ENCODE measurements around the gene CELSR1.

DNA sequence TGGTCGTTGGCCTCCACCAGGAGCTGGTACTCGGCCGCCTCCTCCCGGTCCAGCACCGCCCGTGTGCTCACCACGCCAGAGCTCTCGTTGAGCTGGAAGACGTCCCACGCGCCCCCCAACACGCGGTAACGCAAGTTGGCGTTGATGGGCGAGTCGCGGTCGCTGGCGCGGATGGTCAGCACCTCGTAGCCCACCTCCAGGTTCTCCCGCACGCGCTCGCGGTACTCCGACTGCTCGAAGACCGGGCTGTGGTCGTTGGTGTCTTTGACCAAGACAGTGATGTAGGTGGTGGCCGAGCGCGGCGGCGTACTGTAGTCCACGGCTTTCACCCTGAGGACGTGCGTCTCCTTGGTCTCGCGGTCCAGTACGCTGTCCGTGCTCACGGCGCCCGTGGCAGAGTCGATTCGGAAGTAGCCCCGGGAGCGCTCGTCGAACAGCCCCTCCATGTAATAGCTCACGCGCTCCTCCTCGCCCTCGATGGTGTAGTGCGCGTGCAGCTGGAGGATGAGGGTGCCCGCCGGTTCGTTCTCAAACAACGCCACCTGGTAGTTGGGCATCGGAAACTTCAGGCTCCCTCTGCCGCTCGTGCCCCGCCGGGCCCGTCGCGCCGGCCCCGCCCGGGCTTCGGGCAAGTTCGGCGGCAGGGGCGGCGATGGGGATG is 1.4 kb downstream of the CELSR1 start:
- TF ChIP-seq POLR2A (IDR thresholded peaks at IDR 0.05; ENCODE audit: low read length) = no peak
- TF ChIP-seq GATA1 (IDR thresholded peaks at IDR 0.05; ENCODE audit: low read depth, low read length) = no peak

Measured in erythroblast (primary cell).